Subcutaneous abdominal adipose tissue (tissue), 5 donors: ENCODE results near the gene NEDD8.
"Not testable (repeated sequence)": the region's sequence is repeated elsewhere in the genome, so short reads cannot be mapped to it uniquely, and the experiment has no call there.

Experiments
- H3K27ac ChIP-seq: one replicate; pipeline ENCODE4 v1.7.0; 2013; ENCODE audit warnings: low read depth, mild to moderate bottlenecking, inconsistent platforms, low read length, moderate library complexity
- H3K27me3 ChIP-seq, 5 donors: one replicate each; pipeline ENCODE4 v1.7.0; 2013; ENCODE audit warnings: low read length in 5 of 5, inconsistent platforms in 1 of 5; ENCODE audit not compliant: control insufficient read depth in 5 of 5, insufficient read depth in 4 of 5
- H3K36me3 ChIP-seq, 5 donors: one replicate each; pipeline ENCODE4 v1.7.0; 2013; ENCODE audit warnings: low read length in 5 of 5; ENCODE audit not compliant: control insufficient read depth in 5 of 5, insufficient read depth in 5 of 5
- H3K4me1 ChIP-seq, 5 donors: one replicate each; pipeline ENCODE4 v1.7.0; 2013; ENCODE audit warnings: low read length in 5 of 5, mild to moderate bottlenecking in 3 of 5, moderate library complexity in 1 of 5; ENCODE audit not compliant: control insufficient read depth in 5 of 5, insufficient read depth in 5 of 5
- H3K4me3 ChIP-seq, 5 donors: one replicate each; pipeline ENCODE4 v1.7.0; 2013; ENCODE audit warnings: low read length in 5 of 5, low read depth in 1 of 5
- H3K9ac ChIP-seq, 5 donors: one replicate each; pipeline ENCODE4 v1.7.0; 2013; ENCODE audit warnings: low read length in 5 of 5, mild to moderate bottlenecking in 4 of 5, moderate library complexity in 3 of 5
- H3K9me3 ChIP-seq, 5 donors: one replicate each; pipeline ENCODE4 v1.7.0; 2013; ENCODE audit warnings: low read length in 5 of 5; ENCODE audit not compliant: control insufficient read depth in 5 of 5
- donor health status: healthy.
- donor health status: healthy.
- donor health status: healthy.
- donor health status: healthy.
- donor health status: healthy.

The NEDD8 gene

GRCh38 chr14:24212924-24213865 lies 19.0 kb downstream of the NEDD8 start, which contains the start of gene CHMP4A:
Gene CHMP4A (minus strand): TSS chr14:24213488. CDS start chr14:24213439, 49 bp downstream.
- Histone ChIP-seq H3K4me1 (peaks cover 0 to 34% (median 24%) of the 10 kb centered on the region in 5 donors), H3K27ac (peak within 1 kb of the TSS; percentile 89), H3K4me3 (peak within 1 kb of the TSS; percentile 60 to 92 (median 82)), H3K27me3 (no peaks in the 10 kb centered on the region), H3K9ac (peak within 1 kb of the TSS; percentile 76 to 97 (median 91)), H3K9me3 (no peaks in the 10 kb centered on the region), H3K36me3 (peaks cover 11 to 43% (median 29%) of the 10 kb centered on the region in 5 donors)

- peaks cover 0 to 33% (median 24%) of the 10 kb centered on the region in 5 donors for H3K4me1 ChIP-seq
- H3K4me3 ChIP-seq: no peak overlapping the region
- no peak overlapping the region for H3K27ac ChIP-seq
- H3K36me3 ChIP-seq: peaks cover 8 to 50% (median 42%) of the 10 kb centered on the region in 5 donors
- no peak overlapping the region for H3K9ac ChIP-seq
- H3K9me3 ChIP-seq: no peaks in the 10 kb centered on the region
- H3K27me3 ChIP-seq: no peaks in the 10 kb centered on the region
These were observed 20.9 kb downstream of the NEDD8 start for GRCh38 chr14:24211311-24211710.

DNA sequence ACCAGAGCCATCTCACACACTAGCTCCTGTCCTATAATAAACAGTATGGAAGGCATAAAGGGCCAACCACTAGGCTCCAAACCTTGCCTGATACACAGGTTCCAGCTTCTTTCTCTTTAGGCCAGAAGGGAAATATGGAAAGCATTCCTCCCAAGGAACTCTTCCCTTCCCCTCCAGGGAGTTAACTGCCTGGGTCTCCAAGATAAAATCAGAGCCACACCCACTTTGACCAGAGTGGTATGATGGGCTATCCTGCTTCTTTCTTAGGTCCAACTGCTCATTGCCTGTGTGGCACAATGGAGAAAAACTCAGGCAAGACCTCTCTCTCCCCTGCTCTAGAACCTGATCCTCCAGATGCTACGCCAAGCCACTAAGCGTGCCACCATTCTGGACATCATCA lies 24.5 kb downstream of the NEDD8 start:
- no peaks in the 10 kb centered on the region for H3K27me3 ChIP-seq
- H3K36me3 ChIP-seq: peaks cover 11 to 77% (median 59%) of the 10 kb centered on the region in 5 donors
- H3K27ac ChIP-seq: no peak overlapping the region
- no peak overlapping the region for H3K9ac ChIP-seq
- H3K9me3 ChIP-seq: no peaks in the 10 kb centered on the region
- H3K4me3 ChIP-seq: no peak overlapping the region
- peaks cover 0 to 9% (median 4%) of the 10 kb centered on the region in 5 donors for H3K4me1 ChIP-seq

- Histone ChIP-seq H3K4me1 (peaks cover 0 to 5% (median 0%) of the 10 kb centered on the region in 5 donors), H3K27me3 (no peaks in the 10 kb centered on the region), H3K36me3 (peaks cover 11 to 77% (median 59%) of the 10 kb centered on the region in 5 donors), H3K27ac (no peak overlapping the region), H3K4me3 (no peak overlapping the region), H3K9ac (no peak overlapping the region), H3K9me3 (no peaks in the 10 kb centered on the region)
These were observed 25.0 kb downstream of the NEDD8 start for GRCh38 chr14:24207104-24207551.

DNA sequence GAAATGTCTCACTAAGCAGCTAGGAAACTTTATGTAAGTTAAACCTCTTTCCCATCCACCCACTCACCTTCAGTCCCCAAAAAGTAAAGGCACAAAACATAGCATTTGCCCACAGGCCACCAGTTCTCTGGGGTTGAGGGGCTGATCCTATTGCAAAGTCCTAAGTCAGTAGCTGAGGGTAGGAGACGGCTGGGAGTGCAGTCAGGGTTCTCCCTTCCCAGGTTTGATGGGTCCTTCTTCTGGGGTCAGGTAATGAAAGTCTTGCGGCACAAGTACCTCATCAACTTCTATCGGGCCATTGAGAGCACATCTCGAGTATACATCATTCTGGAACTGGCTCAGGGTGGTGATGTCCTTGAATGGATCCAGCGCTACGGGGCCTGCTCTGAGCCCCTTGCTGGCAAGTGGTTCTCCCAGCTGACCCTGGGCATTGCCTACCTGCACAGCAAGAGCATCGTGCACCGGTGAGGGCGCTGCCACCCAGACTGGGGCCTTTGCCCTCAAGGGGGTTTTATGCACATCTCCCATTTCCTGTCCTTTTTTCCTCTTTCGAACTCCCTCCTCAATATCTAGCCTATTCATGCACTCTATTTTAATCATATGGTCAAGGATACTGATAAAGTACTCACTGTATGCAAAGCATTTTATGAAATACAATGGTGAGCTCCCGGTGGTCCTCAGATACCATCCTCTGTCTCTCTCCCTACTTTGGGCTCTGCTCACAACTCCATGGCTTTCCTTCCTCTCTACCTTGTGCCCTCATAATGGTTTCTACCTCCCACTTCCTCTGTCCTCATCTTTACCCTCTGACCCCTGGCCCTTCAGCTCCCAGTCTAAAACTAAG lies 25.7 kb downstream of the NEDD8 start:
- Histone ChIP-seq H3K9ac (no peak overlapping the region), H3K27ac (no peak overlapping the region), H3K4me1 (no peaks in the 10 kb centered on the region), H3K4me3 (no peak overlapping the region), H3K27me3 (no peaks in the 10 kb centered on the region), H3K36me3 (peaks cover 11 to 79% (median 59%) of the 10 kb centered on the region in 5 donors), H3K9me3 (no peaks in the 10 kb centered on the region)

- Histone ChIP-seq H3K36me3 (peaks cover 7 to 71% (median 45%) of the 10 kb centered on the region in 5 donors), H3K9ac (no peak overlapping the region), H3K9me3 (no peaks in the 10 kb centered on the region), H3K4me3 (no peak overlapping the region), H3K27ac (no peak overlapping the region), H3K4me1 (no peaks in the 10 kb centered on the region), H3K27me3 (no peaks in the 10 kb centered on the region)
These were observed 27.7 kb downstream of the NEDD8 start for GRCh38 chr14:24204163-24205146.

- peaks cover 3 to 63% (median 36%) of the 10 kb centered on the region in 5 donors for H3K36me3 ChIP-seq
- not testable (repeated sequence) for H3K27me3 ChIP-seq, H3K9ac ChIP-seq, H3K4me1 ChIP-seq, H3K9me3 ChIP-seq, H3K27ac ChIP-seq, H3K4me3 ChIP-seq
These were observed 28.8 kb downstream of the NEDD8 start for GRCh38 chr14:24203249-24203886.

DNA sequence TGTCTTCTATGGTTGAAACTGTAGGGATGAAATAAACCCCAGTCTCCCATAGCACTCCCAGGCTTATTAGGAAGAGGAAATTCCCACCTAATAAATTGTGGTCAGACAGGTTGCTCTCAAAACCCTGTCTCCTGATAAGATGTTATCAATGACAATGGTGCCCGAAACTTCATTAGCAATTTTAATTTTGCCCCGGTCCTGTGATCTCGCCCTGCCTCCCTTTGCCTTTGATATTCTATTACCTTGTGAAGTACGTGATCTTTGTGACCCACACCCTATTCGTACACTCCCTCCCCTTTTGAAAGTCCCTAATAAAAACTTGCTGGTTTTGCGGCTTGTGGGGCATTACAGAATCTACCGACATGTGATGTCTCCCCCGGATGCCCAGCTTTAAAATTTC lies 29.6 kb downstream of the NEDD8 start:
- not testable (repeated sequence) for H3K9me3 ChIP-seq, H3K27me3 ChIP-seq
- H3K36me3 ChIP-seq: peaks cover 3 to 55% (median 28%) of the 10 kb centered on the region in 5 donors

More for the DNA sequence above, 29.6 kb downstream of the NEDD8 start:
- not testable (repeated sequence) for H3K9ac ChIP-seq, H3K27ac ChIP-seq, H3K4me1 ChIP-seq, H3K4me3 ChIP-seq
